HepG2 (cell line): Measurements from ENCODE around the gene MCEE. TPM values are rescaled to one million over a fixed set of nuclear protein-coding genes. Genes with fewer than 3 reads are reported as not detected.

Experiments
- ATAC-seq: fragments of 200-7000 bp; cut with Tn5 transposase; 3 replicates; pipeline ENCODE4 v1.9.1; 2020; ENCODE audit warnings: mild to moderate bottlenecking, moderate library complexity
- BruUV-seq: library from RNA; stranded (reverse); fragments of 400-500 nt; replicated peaks from 2 replicates; lab custom pipeline; 2021; lab: Mats Ljungman, UMichigan
- CTCF ChIA-PET: fragments of 300-600 bp; formaldehyde crosslinking; extraction: SDS; loops from one replicate; lab custom pipeline; 2021; ENCODE audit warnings: low total read pairs, inconsistent platforms, low intra/inter-chr PET ratio; lab: Yijun Ruan, JAX
- POLR2A ChIA-PET: fragments of 350-600 bp; sonication (Branson Sonifier 250); formaldehyde crosslinking; loops from one replicate; lab custom pipeline; 2020; ENCODE audit warnings: antibody characterized with exemption, inconsistent platforms; lab: Yijun Ruan, JAX
- DNase-seq: peaks from one replicate; pipeline ENCODE4 v3.0.0-alpha.2; 2015; ENCODE audit warnings: low spot score
- FAIRE-seq: peaks from 3 replicates; lab custom pipeline; 2011; peaks lifted over from hg19 to GRCh38; lab: Jason Lieb, UNC
- H2AFZ ChIP-seq: one replicate; pipeline ENCODE4 v1.6.1; 2011; ENCODE audit warnings: low read length, inconsistent platforms
- H3K27ac ChIP-seq: fragments of 300-600 bp; 3 replicates; pipeline ENCODE4 v1.8.0; 2011; ENCODE audit warnings: mixed run types, mild to moderate bottlenecking, mixed read lengths, low read length, inconsistent platforms; ENCODE audit not compliant: insufficient read depth; ENCODE audit errors: extremely low read length
- H3K27me3 ChIP-seq, 2 experiments: fragments of 200-600 bp in 1 of 2; 2 replicates in 1 of 2; 3 replicates in 1 of 2; pipeline versions ENCODE4 v1.6.0 to v1.8.0; 2011; ENCODE audit warnings: low read length in 2 of 2, mild to moderate bottlenecking in 2 of 2, moderate library complexity in 2 of 2, inconsistent platforms in 1 of 2; ENCODE audit not compliant: insufficient read depth in 2 of 2, control insufficient read depth in 1 of 2
- H3K36me3 ChIP-seq, 2 experiments: fragments of 200-600 bp in 1 of 2; replicated peaks in 1 of 2; 2 replicates in 1 of 2; 3 replicates in 1 of 2; pipeline versions ENCODE4 v1.5.1 to v1.8.0; 2011; ENCODE audit warnings: low read length in 2 of 2, inconsistent platforms in 1 of 2; ENCODE audit not compliant: insufficient read depth in 2 of 2, control insufficient read depth in 1 of 2
- H3K4me1 ChIP-seq: 2 replicates; pipeline ENCODE4 v1.5.1; 2012; ENCODE audit warnings: low read length, inconsistent platforms; ENCODE audit not compliant: insufficient read depth
- H3K4me2 ChIP-seq: 2 replicates; pipeline ENCODE4 v1.6.0; 2011; ENCODE audit warnings: low read depth, low read length, inconsistent platforms
- H3K4me3 ChIP-seq, 3 experiments: fragments of 200-600 bp in 1 of 3; sonication (generic), shearing (Covaris generic) in 1 of 3; replicated peaks in 1 of 3; 2 replicates each; pipeline ENCODE4 v1.5.1; 2011 to 2016; ENCODE audit warnings: low read length in 3 of 3, inconsistent platforms in 2 of 3, low read depth in 2 of 3, mild to moderate bottlenecking in 2 of 3, control low read depth in 1 of 3, mixed read lengths in 1 of 3; ENCODE audit not compliant: insufficient read depth in 1 of 3
- H3K79me2 ChIP-seq: one replicate; pipeline ENCODE4 v1.6.1; 2011; ENCODE audit warnings: low read length, inconsistent platforms; ENCODE audit not compliant: insufficient read depth
- H3K9ac ChIP-seq: 2 replicates; pipeline ENCODE4 v1.6.0; 2011; ENCODE audit warnings: mild to moderate bottlenecking, low read depth, low read length, inconsistent platforms; ENCODE audit not compliant: insufficient read depth
- H3K9me3 ChIP-seq: 2 replicates; pipeline ENCODE4 v1.5.1; 2012; ENCODE audit warnings: mild to moderate bottlenecking, low read length
- H4K20me1 ChIP-seq: 2 replicates; pipeline ENCODE4 v1.6.0; 2011; ENCODE audit warnings: inconsistent platforms, mild to moderate bottlenecking, low read length, moderate library complexity; ENCODE audit not compliant: insufficient read depth
- CCAR2 ChIP-seq: fragments of 200-400 bp; formaldehyde crosslinking; optimal IDR thresholded peaks from 2 replicates; pipeline ENCODE3; 2018; ENCODE audit warnings: low read depth, mild to moderate bottlenecking, low read length, moderate library complexity
- DPF2 ChIP-seq: sonication (generic); formaldehyde crosslinking; IDR thresholded peaks from 2 replicates; pipeline ENCODE4 v1.4.0; 2020; ENCODE audit warnings: mild to moderate bottlenecking, low read depth, missing genetic modification reagents, borderline replicate concordance
- RBM39 ChIP-seq: fragments of 200-400 bp; formaldehyde crosslinking; IDR thresholded peaks from one replicate; pipeline ENCODE4 v1.6.1; 2018; ENCODE audit warnings: antibody characterized with exemption, mild to moderate bottlenecking, low read depth, low read length; ENCODE audit not compliant: poor library complexity, severe bottlenecking
- ZNF205 ChIP-seq: IDR thresholded peaks from 2 replicates; pipeline ENCODE4 v1.6.1; 2018; ENCODE audit warnings: missing biosample characterization, missing genetic modification reagents
- ZNF235 ChIP-seq: sonication (generic); formaldehyde crosslinking; IDR thresholded peaks from 2 replicates; pipeline ENCODE4 v1.8.1; 2023; ENCODE audit warnings: mild to moderate bottlenecking, missing genetic modification reagents, borderline replicate concordance
- ZNF816 ChIP-seq: sonication (generic); formaldehyde crosslinking; IDR thresholded peaks from 2 replicates; pipeline ENCODE4 v1.8.0; 2022; ENCODE audit warnings: missing genetic modification reagents, mild to moderate bottlenecking, borderline replicate concordance
- ZSCAN29 ChIP-seq: sonication (generic); formaldehyde crosslinking; conservative IDR thresholded peaks from 2 replicates; pipeline ENCODE4 v1.4.0; 2020; ENCODE audit warnings: mild to moderate bottlenecking, missing genetic modification reagents
- WGBS: methylation state at CpG from one replicate; pipeline ENCODE4 v1.1.6; 2017; ENCODE audit warnings: low lambda C conversion rate; 5-methylcytosine and 5-hydroxymethylcytosine counted together
- in situ Hi-C: cut with HindIII; loops from 2 replicates; pipeline ENCODE4 v1.10.0; 2017; ENCODE audit warnings: low pct_unique_long_range_greater_than_20kb; ENCODE audit not compliant: extremely low pct_ligation_motif_present
- intact Hi-C: fragments of 100-400 bp; cut with micrococcal nuclease; formaldehyde crosslinking; loops from one replicate; pipeline ENCODE4 v1.10.0; 2022; ENCODE audit not compliant: unreplicated experiment
- polyA plus RNA-seq, 8 experiments: library from polyadenylated mRNA; depleted of rRNA in 3 of 8; stranded (reverse) in 7 of 8; unstranded in 1 of 8; fragments of >200 nt; fragmentation: Illumina TruSeq in 4 of 8; extraction: Trizol in 4 of 8; gene quantifications; 2 replicates each; pipeline versions ENCODE4 v1.2.1 to v1.2.3, GENCODE V29; 2011 to 2016; ENCODE audit warnings: low read depth in 4 of 8, missing spikeins in 1 of 8, mixed read lengths in 1 of 8; ENCODE audit not compliant: insufficient read depth in 1 of 8
- total RNA-seq, 5 experiments: library from RNA; depleted of rRNA; stranded (reverse); fragments of >200 nt; fragmentation: Illumina TruSeq; extraction: Trizol; gene quantifications; 2 replicates each; pipeline ENCODE4 v1.2.3, GENCODE V29; 2016; ENCODE audit warnings: low read depth in 1 of 5
- TF ChIP-seq, protein P1 (sequence below): sonication (generic); formaldehyde crosslinking; IDR thresholded peaks from 2 replicates; pipeline ENCODE4 v1.4.0; 2020; ENCODE audit warnings: missing genetic modification reagents, mild to moderate bottlenecking, borderline replicate concordance

The MCEE gene
- total and polyA plus RNA-seq, 2 of the 13 experiments (the other 11 are each of a cell fraction or from before 2014, with no cell fraction given), result 32.0 to 66.9 TPM

DNA sequence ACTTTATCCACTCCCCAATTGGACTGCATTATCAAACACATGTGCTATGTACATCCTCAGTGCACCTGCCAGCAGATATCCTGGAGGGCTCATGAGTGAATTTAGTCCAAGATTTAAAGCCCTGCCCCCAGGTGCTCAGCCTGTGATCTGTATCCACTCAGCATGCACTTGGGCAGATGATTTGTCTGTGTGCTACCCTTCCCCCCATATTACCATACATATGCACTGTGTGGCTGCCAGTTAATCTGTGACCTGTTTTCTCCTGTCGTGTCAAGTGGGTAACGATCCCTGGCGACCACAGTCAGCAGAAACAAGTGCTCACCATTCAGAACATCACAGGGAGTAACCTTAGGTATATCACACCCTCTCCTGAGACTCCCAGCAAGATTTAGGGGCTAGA lies 51.4 kb downstream of the MCEE start:
- Histone ChIP-seq H3K4me3 (no peak overlapping the region), H3K4me1 (no peaks in the 10 kb centered on the region), H3K9ac (no peak overlapping the region), H2AFZ (no peak overlapping the region), H3K27ac (no peak overlapping the region), H3K4me2 (no peak overlapping the region), H4K20me1 (no peaks in the 10 kb centered on the region), H3K27me3 (no peaks in the 10 kb centered on the region), H3K79me2 (no peaks in the 10 kb centered on the region), H3K36me3 (peaks cover 6 to 47% of the 10 kb centered on the region in 2 experiments), H3K9me3 (no peaks in the 10 kb centered on the region)
- BruUV-seq, result no TSS peak
- no peak for DNase-seq
- no peak for FAIRE-seq
- in situ Hi-C loops (no loop called here), intact Hi-C loops (no loop called here)
- no peak for TF ChIP-seq RBM39
- no peak for TF ChIP-seq ZNF205 (CRISPR knock-in tag)
- no peak for TF ChIP-seq ZNF816 (CRISPR knock-in tag)
- TF ChIP-seq DPF2 (CRISPR knock-in tag), result no peak
- TF ChIP-seq, protein P1, sequence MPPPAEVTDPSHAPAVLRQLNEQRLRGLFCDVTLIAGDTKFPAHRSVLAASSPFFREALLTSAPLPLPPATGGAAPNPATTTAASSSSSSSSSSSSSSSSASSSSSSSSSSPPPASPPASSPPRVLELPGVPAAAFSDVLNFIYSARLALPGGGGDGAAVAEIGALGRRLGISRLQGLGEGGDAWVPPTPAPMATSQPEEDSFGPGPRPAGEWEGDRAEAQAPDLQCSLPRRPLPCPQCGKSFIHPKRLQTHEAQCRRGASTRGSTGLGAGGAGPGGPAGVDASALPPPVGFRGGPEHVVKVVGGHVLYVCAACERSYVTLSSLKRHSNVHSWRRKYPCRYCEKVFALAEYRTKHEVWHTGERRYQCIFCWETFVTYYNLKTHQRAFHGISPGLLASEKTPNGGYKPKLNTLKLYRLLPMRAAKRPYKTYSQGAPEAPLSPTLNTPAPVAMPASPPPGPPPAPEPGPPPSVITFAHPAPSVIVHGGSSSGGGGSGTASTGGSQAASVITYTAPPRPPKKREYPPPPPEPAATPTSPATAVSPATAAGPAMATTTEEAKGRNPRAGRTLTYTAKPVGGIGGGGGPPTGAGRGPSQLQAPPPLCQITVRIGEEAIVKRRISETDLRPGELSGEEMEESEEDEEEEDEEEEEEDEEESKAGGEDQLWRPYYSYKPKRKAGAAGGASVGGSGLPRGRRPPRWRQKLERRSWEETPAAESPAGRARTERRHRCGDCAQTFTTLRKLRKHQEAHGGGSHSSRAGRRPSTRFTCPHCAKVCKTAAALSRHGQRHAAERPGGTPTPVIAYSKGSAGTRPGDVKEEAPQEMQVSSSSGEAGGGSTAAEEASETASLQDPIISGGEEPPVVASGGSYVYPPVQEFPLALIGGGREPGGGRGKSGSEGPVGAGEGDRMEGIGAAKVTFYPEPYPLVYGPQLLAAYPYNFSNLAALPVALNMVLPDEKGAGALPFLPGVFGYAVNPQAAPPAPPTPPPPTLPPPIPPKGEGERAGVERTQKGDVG (CRISPR knock-in tag), result no peak
- no peak for TF ChIP-seq ZNF235 (CRISPR knock-in tag)
- TF ChIP-seq ZSCAN29, result no peak
- no peak for TF ChIP-seq CCAR2
- ChIA-PET POLR2A (interaction anchor here (1.0 to 3.1 kb wide), 2 partner anchors 10 kb away, joined by 4 to 18 read pairs; partner anchors contain the start of gene NAGK), CTCF (no interaction called here)
- WGBS, result 97% methylated on average over 3 of the region's 3 CpGs
- ATAC-seq, result no peak
